H9 (cell line): Measurements from ENCODE around the gene NSL1. TPM values are rescaled to one million over a fixed set of nuclear protein-coding genes. Genes with fewer than 3 reads are reported as not detected.

Experiments used
- DNase-seq: peaks from one replicate; pipeline ENCODE4 v3.0.0-alpha.2; 2017
- H2AFZ ChIP-seq: one replicate; pipeline ENCODE4 v1.6.1; 2013; ENCODE audit warnings: mild to moderate bottlenecking, low read length, control low read depth, moderate library complexity
- H2AK5ac ChIP-seq: 2 replicates; pipeline ENCODE4 v1.6.1; 2013; ENCODE audit warnings: low read length, control low read depth, mixed read lengths; ENCODE audit not compliant: insufficient read length
- H2BK120ac ChIP-seq: one replicate; pipeline ENCODE4 v1.6.1; 2013; ENCODE audit warnings: low read depth, mild to moderate bottlenecking, low read length, control low read depth, inconsistent platforms; ENCODE audit not compliant: poor library complexity, severe bottlenecking
- H2BK12ac ChIP-seq: 2 replicates; pipeline ENCODE4 v1.6.1; 2013; ENCODE audit warnings: low read length, control low read depth, mixed read lengths, low read depth; ENCODE audit not compliant: insufficient read length
- H2BK15ac ChIP-seq: 2 replicates; pipeline ENCODE4 v1.6.1; 2013; ENCODE audit warnings: low read depth, low read length, control low read depth
- H2BK20ac ChIP-seq: one replicate; pipeline ENCODE4 v1.6.1; 2013; ENCODE audit warnings: low read depth, mild to moderate bottlenecking, low read length, control low read depth, inconsistent platforms; ENCODE audit not compliant: poor library complexity, severe bottlenecking
- H2BK5ac ChIP-seq: 2 replicates; pipeline ENCODE4 v1.6.1; 2013; ENCODE audit warnings: low read length, control low read depth, mixed read lengths; ENCODE audit not compliant: insufficient read length
- H3K14ac ChIP-seq: 2 replicates; pipeline ENCODE4 v1.6.1; 2013; ENCODE audit warnings: low read length, control low read depth; ENCODE audit not compliant: insufficient read depth
- H3K18ac ChIP-seq: 2 replicates; pipeline ENCODE4 v1.6.1; 2013; ENCODE audit warnings: low read depth, mild to moderate bottlenecking, mixed read lengths, low read length, control low read depth; ENCODE audit not compliant: insufficient read length
- H3K23ac ChIP-seq: 2 replicates; pipeline ENCODE4 v1.6.1; 2013; ENCODE audit warnings: low read length, control low read depth, mixed read lengths, low read depth; ENCODE audit not compliant: insufficient read length
- H3K23me2 ChIP-seq: 2 replicates; pipeline ENCODE4 v1.6.1; 2013; ENCODE audit warnings: low read depth, mild to moderate bottlenecking, mixed read lengths, low read length, control low read depth; ENCODE audit not compliant: insufficient read length, poor library complexity, severe bottlenecking
- H3K27ac ChIP-seq: 2 replicates; pipeline ENCODE4 v1.5.1; 2013; ENCODE audit warnings: low read length, control low read depth, mixed read lengths, low read depth; ENCODE audit not compliant: insufficient read length
- H3K27me3 ChIP-seq: 2 replicates; pipeline ENCODE4 v1.6.1; 2013; ENCODE audit warnings: low read length, control low read depth, inconsistent platforms; ENCODE audit not compliant: insufficient read depth
- H3K4ac ChIP-seq: 2 replicates; pipeline ENCODE4 v1.6.1; 2013; ENCODE audit warnings: low read depth, mild to moderate bottlenecking, control low read depth, inconsistent platforms, low read length, moderate library complexity
- H3K4me1 ChIP-seq: 2 replicates; pipeline ENCODE4 v1.6.1; 2013; ENCODE audit warnings: low read length, control low read depth, inconsistent platforms; ENCODE audit not compliant: insufficient read depth
- H3K4me2 ChIP-seq: 2 replicates; pipeline ENCODE4 v1.6.1; 2013; ENCODE audit warnings: low read length, control low read depth, mixed read lengths; ENCODE audit not compliant: insufficient read length, insufficient read depth
- H3K56ac ChIP-seq: 2 replicates; pipeline ENCODE4 v1.6.1; 2013; ENCODE audit warnings: low read depth, mild to moderate bottlenecking, mixed read lengths, low read length, control low read depth; ENCODE audit not compliant: insufficient read length
- H3K79me1 ChIP-seq: 2 replicates; pipeline ENCODE4 v1.6.1; 2013; ENCODE audit warnings: low read depth, mild to moderate bottlenecking, moderate library complexity, low read length, control low read depth, inconsistent platforms; ENCODE audit not compliant: insufficient read depth, poor library complexity, severe bottlenecking
- H3K79me2 ChIP-seq: 2 replicates; pipeline ENCODE4 v1.6.1; 2013; ENCODE audit warnings: low read length, control low read depth, inconsistent platforms; ENCODE audit not compliant: insufficient read depth
- H3K9ac ChIP-seq: 2 replicates; pipeline ENCODE4 v1.6.1; 2013; ENCODE audit warnings: low read length, control low read depth, mixed read lengths; ENCODE audit not compliant: insufficient read length; ENCODE audit errors: extremely low read depth
- H3K9me3 ChIP-seq: one replicate; pipeline ENCODE4 v1.6.1; 2013; ENCODE audit warnings: low read depth, low read length, inconsistent platforms; ENCODE audit not compliant: control insufficient read depth
- H3T11ph ChIP-seq: one replicate; pipeline ENCODE4 v1.6.1; 2013; ENCODE audit warnings: mild to moderate bottlenecking, low read length, control low read depth, inconsistent platforms
- H4K20me1 ChIP-seq: one replicate; pipeline ENCODE4 v1.6.1; 2013; ENCODE audit not compliant: control insufficient read depth, insufficient read length, insufficient read depth
- H4K5ac ChIP-seq: 2 replicates; pipeline ENCODE4 v1.6.1; 2013; ENCODE audit warnings: low read depth, mild to moderate bottlenecking, mixed read lengths, low read length, control low read depth; ENCODE audit not compliant: insufficient read length
- H4K8ac ChIP-seq: replicated peaks from 2 replicates; pipeline ENCODE4 v1.6.1; 2013; ENCODE audit warnings: low read length, control low read depth, mixed read lengths, low read depth; ENCODE audit not compliant: insufficient read length
- H4K91ac ChIP-seq: 2 replicates; pipeline ENCODE4 v1.6.1; 2013; ENCODE audit warnings: low read depth, mild to moderate bottlenecking, moderate library complexity, mixed read lengths, low read length, control low read depth; ENCODE audit not compliant: insufficient read length
- H3K27ac Mint-ChIP-seq, 3 experiments: 2 replicates in 2 of 3; 3 replicates in 1 of 3; pipeline ENCODE4 v1.8.0; 2020 to 2021; ENCODE audit warnings: mixed read lengths in 3 of 3, mild to moderate bottlenecking in 1 of 3, moderate library complexity in 1 of 3
- H3K27me3 Mint-ChIP-seq: 2 replicates; pipeline ENCODE4 v1.8.0; 2021; ENCODE audit warnings: low read depth, mild to moderate bottlenecking, moderate library complexity, mixed read lengths
- H3K36me3 Mint-ChIP-seq, 3 experiments: 2 replicates in 2 of 3; 3 replicates in 1 of 3; pipeline ENCODE4 v1.8.0; 2020 to 2021; ENCODE audit warnings: low read depth in 3 of 3, mixed read lengths in 3 of 3; ENCODE audit not compliant: insufficient read depth in 1 of 3
- H3K4me1 Mint-ChIP-seq, 2 experiments: 2 replicates each; pipeline ENCODE4 v1.8.0; 2020; ENCODE audit warnings: mixed read lengths in 2 of 2
- H3K4me3 Mint-ChIP-seq, 2 experiments: 2 replicates in 1 of 2; 3 replicates in 1 of 2; pipeline ENCODE4 v1.8.0; 2020 to 2021; ENCODE audit warnings: mild to moderate bottlenecking in 2 of 2, mixed read lengths in 2 of 2, moderate library complexity in 1 of 2
- H3K9me3 Mint-ChIP-seq, 2 experiments: 2 replicates in 1 of 2; 3 replicates in 1 of 2; pipeline ENCODE4 v1.8.0; 2020; ENCODE audit warnings: mild to moderate bottlenecking in 2 of 2, mixed read lengths in 2 of 2, moderate library complexity in 1 of 2
- WGBS: extraction: QIAGEN DNeasy Blood & Tissue Kit; methylation state at CpG from one replicate; pipeline ENCODE4 v1.1.7; 2013; ENCODE audit warnings: missing lambda C conversion rate, low lambda C conversion rate, mixed read lengths; ENCODE audit not compliant: insufficient read length; ENCODE audit errors: extremely low coverage; 5-methylcytosine and 5-hydroxymethylcytosine counted together
- total RNA-seq: library from RNA; stranded (reverse); gene quantifications from 2 replicates; pipeline ENCODE4 v1.2.1, GENCODE V29; 2021
- TF ChIP-seq, protein P1 (sequence below): fragments of 200-600 bp; sonication (generic); conservative IDR thresholded peaks from 3 replicates; pipeline ENCODE4 v1.8.0; 2021; ENCODE audit warnings: antibody characterized with exemption, mild to moderate bottlenecking

NSL1 gene
- total RNA-seq, 1 experiment from 2014 or later, result 49.3 TPM

DNA sequence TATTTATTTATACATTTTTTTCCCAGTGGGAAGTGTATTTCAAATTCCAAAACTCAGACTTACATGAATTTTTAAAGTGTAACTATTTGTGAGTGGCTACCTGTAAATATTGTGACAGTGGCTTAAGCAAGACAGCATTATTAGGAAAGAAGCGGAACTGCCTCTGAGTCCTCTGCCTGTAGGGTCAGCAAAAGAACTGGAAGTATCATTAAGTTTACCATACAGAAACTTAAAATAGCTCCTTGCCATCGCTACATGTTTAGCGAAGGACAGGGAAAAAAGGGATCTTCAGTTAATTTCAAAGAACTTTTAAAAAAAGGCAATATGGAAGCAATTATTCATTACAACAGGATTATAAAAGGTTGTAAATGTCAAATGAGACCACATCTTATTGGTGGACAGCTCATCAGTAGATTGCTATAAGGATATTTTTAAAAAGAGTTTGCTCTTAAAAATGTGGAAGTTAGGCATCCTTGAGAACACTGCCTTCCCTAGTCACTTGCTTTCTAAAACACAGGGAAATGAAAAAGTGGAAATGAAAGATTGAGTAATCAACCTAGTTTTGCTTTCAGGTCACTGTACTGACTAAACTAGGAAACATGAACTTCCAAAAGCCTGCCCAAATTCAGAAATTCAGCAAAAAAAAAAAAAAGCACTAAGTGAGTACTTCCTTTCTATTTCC, 39.2 kb downstream of the NSL1 start:
- Histone ChIP-seq H4K20me1 (no peaks in the 10 kb centered on the region), H2BK120ac (no peak overlapping the region), H3K27me3 (no peaks in the 10 kb centered on the region), H3K4ac (no peak overlapping the region), H2BK5ac (no peak overlapping the region), H3K56ac (no peak overlapping the region), H3K27ac (no peak overlapping the region), H4K8ac (no peak overlapping the region), H2BK15ac (no peak overlapping the region), H3K79me2 (no peaks in the 10 kb centered on the region), H3K4me1 (peaks cover 4% of the 10 kb centered on the region; the same call in 1 of the 2 replicates), H3K23ac (no peak overlapping the region), H3K14ac (no peak overlapping the region), H3K9me3 (no peaks in the 10 kb centered on the region), H4K5ac (no peak overlapping the region), H2AFZ (no peak overlapping the region), H2AK5ac (no peak overlapping the region), H3K9ac (no peak overlapping the region), H3K23me2 (no peaks in the 10 kb centered on the region), H2BK20ac (no peak overlapping the region), H3K18ac (no peak overlapping the region), H4K91ac (no peak overlapping the region), H3K79me1 (no peaks in the 10 kb centered on the region), H3T11ph (no peak overlapping the region), H3K4me2 (no peak overlapping the region), H2BK12ac (no peak overlapping the region)
- Mint-ChIP-seq H3K36me3 (0 out of 7 replicates have a peak, but pooled peaks cover 0 to 6% (median under 1%) of the 10 kb centered on the region in 3 experiments), H3K4me1 (peaks cover 26% of the 10 kb centered on the region in 2 experiments), H3K4me3 (no peak overlapping the region), H3K27ac (no peak overlapping the region), H3K27me3 (no peaks in the 10 kb centered on the region), H3K9me3 (no peaks in the 10 kb centered on the region)
- WGBS, result no CpG with 5 or more reads among the region's 3 CpGs
- no peak for DNase-seq
- TF ChIP-seq, protein P1, sequence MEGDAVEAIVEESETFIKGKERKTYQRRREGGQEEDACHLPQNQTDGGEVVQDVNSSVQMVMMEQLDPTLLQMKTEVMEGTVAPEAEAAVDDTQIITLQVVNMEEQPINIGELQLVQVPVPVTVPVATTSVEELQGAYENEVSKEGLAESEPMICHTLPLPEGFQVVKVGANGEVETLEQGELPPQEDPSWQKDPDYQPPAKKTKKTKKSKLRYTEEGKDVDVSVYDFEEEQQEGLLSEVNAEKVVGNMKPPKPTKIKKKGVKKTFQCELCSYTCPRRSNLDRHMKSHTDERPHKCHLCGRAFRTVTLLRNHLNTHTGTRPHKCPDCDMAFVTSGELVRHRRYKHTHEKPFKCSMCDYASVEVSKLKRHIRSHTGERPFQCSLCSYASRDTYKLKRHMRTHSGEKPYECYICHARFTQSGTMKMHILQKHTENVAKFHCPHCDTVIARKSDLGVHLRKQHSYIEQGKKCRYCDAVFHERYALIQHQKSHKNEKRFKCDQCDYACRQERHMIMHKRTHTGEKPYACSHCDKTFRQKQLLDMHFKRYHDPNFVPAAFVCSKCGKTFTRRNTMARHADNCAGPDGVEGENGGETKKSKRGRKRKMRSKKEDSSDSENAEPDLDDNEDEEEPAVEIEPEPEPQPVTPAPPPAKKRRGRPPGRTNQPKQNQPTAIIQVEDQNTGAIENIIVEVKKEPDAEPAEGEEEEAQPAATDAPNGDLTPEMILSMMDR, result no peak
